CD4-positive, alpha-beta T cell (primary cell): ENCODE measurements around the gene RPS6KA2. TPM values are rescaled to one million over a fixed set of nuclear protein-coding genes. Genes with fewer than 3 reads are reported as not detected.

ENCODE experiments used
- ATAC-seq: fragments of 200-7000 bp; cut with Tn5 transposase; one replicate; pipeline ENCODE4 v1.10.0; 2022; ENCODE audit warnings: mild to moderate bottlenecking; ENCODE audit not compliant: poor library complexity
- CTCF ChIA-PET: fragments of 350-600 bp; sonication (Branson Sonifier 250); formaldehyde crosslinking; loops from one replicate; lab custom pipeline; 2021; ENCODE audit warnings: antibody characterized with exemption, inconsistent platforms; lab: Charles Lee
- POLR2A ChIA-PET: fragments of 350-600 bp; sonication (Branson Sonifier 250); formaldehyde crosslinking; loops from one replicate; lab custom pipeline; 2021; ENCODE audit warnings: antibody characterized with exemption, inconsistent platforms; lab: Charles Lee
- DNase-seq, 14 experiments: peaks; one replicate each; pipeline ENCODE4 v3.0.0-alpha.2; 2013 to 2020; ENCODE audit warnings: mixed read lengths in 2 of 14
- H3K27ac ChIP-seq, 2 donors: one replicate each; pipeline versions ENCODE4 v1.5.1 to v1.7.0; 2013; ENCODE audit warnings: low read length in 2 of 2, low read depth in 1 of 2, mild to moderate bottlenecking in 1 of 2
- H3K27me3 ChIP-seq, 2 experiments: 1 replicate in 1 of 2; 2 replicates in 1 of 2; pipeline versions ENCODE4 v1.6.1 to v1.7.0; 2013; ENCODE audit warnings: low read length in 2 of 2, control low read depth in 1 of 2, mild to moderate bottlenecking in 1 of 2, moderate library complexity in 1 of 2; ENCODE audit not compliant: insufficient read depth in 2 of 2, control insufficient read depth in 1 of 2
- H3K36me3 ChIP-seq: one replicate; pipeline ENCODE4 v1.6.1; 2013; ENCODE audit warnings: low read length, control low read depth; ENCODE audit not compliant: insufficient read depth
- H3K4me1 ChIP-seq: one replicate; pipeline ENCODE4 v1.6.1; 2013; ENCODE audit warnings: low read length, control low read depth; ENCODE audit not compliant: insufficient read depth
- H3K4me3 ChIP-seq: one replicate; pipeline ENCODE4 v1.5.1; 2013; ENCODE audit warnings: mild to moderate bottlenecking, low read length, moderate library complexity
- H3K9me3 ChIP-seq, 2 experiments: 1 replicate in 1 of 2; 2 replicates in 1 of 2; pipeline versions ENCODE4 v1.6.1 to v1.7.0; 2013; ENCODE audit warnings: low read length in 2 of 2, mild to moderate bottlenecking in 2 of 2, control low read depth in 1 of 2, moderate library complexity in 1 of 2; ENCODE audit not compliant: control insufficient read depth in 1 of 2, insufficient read depth in 1 of 2
- H3K27ac Mint-ChIP-seq: one replicate; pipeline ENCODE4 v1.8.0; 2020; ENCODE audit warnings: mixed read lengths
- H3K27me3 Mint-ChIP-seq: one replicate; pipeline ENCODE4 v1.8.0; 2021; ENCODE audit warnings: mixed read lengths
- H3K36me3 Mint-ChIP-seq: one replicate; pipeline ENCODE4 v1.8.0; 2021; ENCODE audit warnings: low read depth, mixed read lengths
- H3K4me1 Mint-ChIP-seq: one replicate; pipeline ENCODE4 v1.8.0; 2021; ENCODE audit warnings: low read depth, mixed read lengths
- H3K4me3 Mint-ChIP-seq: one replicate; pipeline ENCODE4 v1.8.0; 2020; ENCODE audit warnings: mild to moderate bottlenecking, mixed read lengths
- H3K9me3 Mint-ChIP-seq: one replicate; pipeline ENCODE4 v1.8.0; 2020; ENCODE audit warnings: mixed read lengths
- intact Hi-C, 2 experiments: fragments of 100-400 bp; cut with DNase I in 1 of 2; cut with micrococcal nuclease in 1 of 2; formaldehyde crosslinking; loops; one replicate each; pipeline versions ENCODE4 v1.15.1 to v1.9.0; 2023 to 2025; cut with DNase I, micrococcal nuclease
- polyA plus RNA-seq, 2 donors: library from polyadenylated mRNA; unstranded; fragments of 120-200 nt; gene quantifications; one replicate each; pipeline ENCODE4 v1.2.1, GENCODE V29; 2013
- total RNA-seq, 174 experiments: library from RNA in 2 of 174; stranded (reverse) in 2 of 174; gene quantifications; one replicate each; pipeline ENCODE4 v1.2.3 and lab custom pipeline; 2021 to 2026
- TF ChIP-seq, protein P1 (sequence below): fragments of 200-600 bp; IDR thresholded peaks from one replicate; pipeline ENCODE4 v1.8.0; 2022; ENCODE audit warnings: antibody characterized with exemption, mild to moderate bottlenecking

Gene RPS6KA2
- total RNA-seq (1 to 10 TPM; 5.6 to 6.2 TPM), total RNA-seq (lab: John Stamatoyannopoulos, UW) (3.2 to 43.6 (median 13.4) reads per million in 172 experiments)
- 4.2 TPM for polyA plus RNA-seq (2013, experiment 1 of 2)
- 6.5 TPM for polyA plus RNA-seq (2013, experiment 2 of 2)

DNA sequence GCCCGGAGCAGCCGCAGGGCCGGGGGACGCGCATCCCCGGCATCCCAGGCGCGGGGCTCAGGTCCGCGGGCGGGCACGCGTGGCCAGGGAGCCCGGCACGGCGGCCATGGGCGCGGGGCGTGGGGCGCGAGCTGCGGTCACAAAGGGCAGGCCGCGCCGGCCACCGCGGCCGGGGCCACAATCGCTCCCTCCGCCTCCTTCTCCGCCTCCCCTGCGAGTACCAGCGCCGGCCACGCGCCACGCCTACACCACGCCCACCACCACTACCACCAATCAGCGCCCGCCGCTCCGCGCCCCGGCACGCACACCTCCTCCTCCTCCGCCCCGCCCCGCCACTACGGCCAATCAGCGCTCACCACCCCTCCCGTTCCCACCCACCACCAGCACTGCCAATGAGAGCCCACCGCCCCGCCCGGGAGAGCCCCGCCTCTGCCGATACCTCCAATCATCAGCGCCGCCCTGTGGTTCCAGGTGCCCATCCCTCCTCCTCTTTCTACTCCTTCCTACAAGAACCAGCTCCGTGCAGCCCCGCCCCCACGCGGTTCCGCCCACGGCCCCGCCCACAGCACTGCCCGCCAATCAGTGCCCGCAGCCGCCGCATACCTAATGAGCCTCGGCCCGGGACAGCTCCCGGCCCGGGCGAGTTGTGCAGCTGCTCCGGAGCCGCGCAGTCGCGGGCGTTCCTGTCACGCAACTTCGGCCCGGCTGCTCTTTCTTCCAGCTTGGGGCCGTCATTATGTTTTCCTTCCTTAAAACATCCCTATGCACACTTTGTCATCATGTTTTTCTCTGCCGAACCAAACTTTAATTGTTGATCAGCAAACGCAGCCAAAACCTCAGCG is at the start of gene RPS6KA2:
RPS6KA2 (minus strand) TSS at position 219 of the 842 bp plus-strand sequence. CDS start 232 bp downstream, outside the sequence.
- H3K36me3 Mint-ChIP-seq: peaks cover 8% of the 10 kb centered on the region
- DNase-seq (peak; percentile 100), ATAC-seq (peak; percentile 92)
- H3K27me3 Mint-ChIP-seq: peaks cover 29% of the 10 kb centered on the region
- TF ChIP-seq, protein P1, sequence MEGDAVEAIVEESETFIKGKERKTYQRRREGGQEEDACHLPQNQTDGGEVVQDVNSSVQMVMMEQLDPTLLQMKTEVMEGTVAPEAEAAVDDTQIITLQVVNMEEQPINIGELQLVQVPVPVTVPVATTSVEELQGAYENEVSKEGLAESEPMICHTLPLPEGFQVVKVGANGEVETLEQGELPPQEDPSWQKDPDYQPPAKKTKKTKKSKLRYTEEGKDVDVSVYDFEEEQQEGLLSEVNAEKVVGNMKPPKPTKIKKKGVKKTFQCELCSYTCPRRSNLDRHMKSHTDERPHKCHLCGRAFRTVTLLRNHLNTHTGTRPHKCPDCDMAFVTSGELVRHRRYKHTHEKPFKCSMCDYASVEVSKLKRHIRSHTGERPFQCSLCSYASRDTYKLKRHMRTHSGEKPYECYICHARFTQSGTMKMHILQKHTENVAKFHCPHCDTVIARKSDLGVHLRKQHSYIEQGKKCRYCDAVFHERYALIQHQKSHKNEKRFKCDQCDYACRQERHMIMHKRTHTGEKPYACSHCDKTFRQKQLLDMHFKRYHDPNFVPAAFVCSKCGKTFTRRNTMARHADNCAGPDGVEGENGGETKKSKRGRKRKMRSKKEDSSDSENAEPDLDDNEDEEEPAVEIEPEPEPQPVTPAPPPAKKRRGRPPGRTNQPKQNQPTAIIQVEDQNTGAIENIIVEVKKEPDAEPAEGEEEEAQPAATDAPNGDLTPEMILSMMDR: no peak
- H3K9me3 Mint-ChIP-seq: no peaks in the 10 kb centered on the region
- Histone ChIP-seq H3K27ac (peak within 1 kb of the TSS in 1 of 2 donors; percentile 64), H3K4me3 (peak within 1 kb of the TSS; percentile 78), H3K36me3 (no peaks in the 10 kb centered on the region), H3K4me1 (peaks cover 24% of the 10 kb centered on the region), H3K9me3 (no peaks in the 10 kb centered on the region), H3K27me3 (peaks cover 4 to 20% of the 10 kb centered on the region in 2 experiments)
- peak within 1 kb of the TSS; percentile 91 for H3K4me3 Mint-ChIP-seq
- POLR2A ChIA-PET: interaction anchor here (0.8 to 2.5 kb wide), 20 partner anchors 43 to 724 kb away, joined by 3 to 21 read pairs (median 4); partner anchors contain the start of genes CEP43, RNASET2 and SFT2D1
- H3K27ac Mint-ChIP-seq: peak within 1 kb of the TSS; percentile 92
- peaks cover 31% of the 10 kb centered on the region for H3K4me1 Mint-ChIP-seq
- intact Hi-C loops: loop anchor here (1.0 to 10.0 kb wide), 7 partner anchors 140 to 1198 kb away; partner anchors contain the start of genes AFDN (in 1 of the 2), CEP43 (in 1 of the 2), MPC1 (in 1 of the 2) and RNASET2 (in 1 of the 2)
- CTCF ChIA-PET: interaction anchor here (0.9 to 1.2 kb wide), 3 partner anchors 139 to 372 kb away, joined by 3 read pairs; partner anchors contain the start of gene CEP43

DNA sequence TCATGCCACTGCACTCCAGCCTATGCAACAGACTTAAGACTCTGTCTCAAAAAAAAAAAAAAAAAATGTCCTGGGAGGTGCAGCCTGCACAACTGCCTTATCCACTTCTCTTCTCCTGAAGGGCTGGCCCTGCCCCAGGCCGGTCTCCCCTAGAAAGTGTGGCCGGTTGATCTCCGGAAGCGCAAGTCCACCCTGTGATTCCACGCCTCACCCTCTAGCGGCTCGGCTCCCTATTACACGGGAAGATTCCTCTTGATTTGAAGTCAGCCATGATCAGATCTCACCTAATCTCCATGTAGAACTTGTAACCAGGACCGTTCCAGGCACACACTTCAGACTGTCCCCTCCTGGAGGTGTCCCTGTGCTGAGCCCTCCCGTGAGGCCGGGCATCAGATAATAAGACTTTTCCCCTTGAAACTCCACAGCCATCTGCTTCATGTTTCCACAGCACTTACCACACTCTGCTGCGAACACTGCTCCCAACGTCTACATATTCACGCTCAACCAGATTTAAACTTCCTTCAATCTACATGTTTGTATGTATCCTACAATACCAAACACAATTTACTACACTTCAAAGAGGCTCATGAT is 49.3 kb upstream of the RPS6KA2 start:
- H3K4me3 ChIP-seq: no peak overlapping the region
- peaks cover 14% of the 10 kb centered on the region for H3K27me3 Mint-ChIP-seq
- H3K9me3 Mint-ChIP-seq: no peaks in the 10 kb centered on the region
- H3K9me3 ChIP-seq: peaks cover 0 to 8% of the 10 kb centered on the region in 2 experiments
- CTCF ChIA-PET: no interaction called here
- POLR2A ChIA-PET: no interaction called here
- ATAC-seq: no peak
- intact Hi-C loops: no loop called here
- TF ChIP-seq, protein P1: no peak
- peaks cover 8% of the 10 kb centered on the region for H3K4me1 Mint-ChIP-seq
- no peaks in the 10 kb centered on the region for H3K36me3 ChIP-seq
- H3K27me3 ChIP-seq: peaks cover 0 to 8% of the 10 kb centered on the region in 2 experiments
- H3K4me1 ChIP-seq: no peaks in the 10 kb centered on the region
- H3K36me3 Mint-ChIP-seq: no peaks in the 10 kb centered on the region
- no peak overlapping the region for H3K27ac Mint-ChIP-seq
- DNase-seq: no peak
- H3K4me3 Mint-ChIP-seq: no peak overlapping the region
- no peak overlapping the region for H3K27ac ChIP-seq

DNA sequence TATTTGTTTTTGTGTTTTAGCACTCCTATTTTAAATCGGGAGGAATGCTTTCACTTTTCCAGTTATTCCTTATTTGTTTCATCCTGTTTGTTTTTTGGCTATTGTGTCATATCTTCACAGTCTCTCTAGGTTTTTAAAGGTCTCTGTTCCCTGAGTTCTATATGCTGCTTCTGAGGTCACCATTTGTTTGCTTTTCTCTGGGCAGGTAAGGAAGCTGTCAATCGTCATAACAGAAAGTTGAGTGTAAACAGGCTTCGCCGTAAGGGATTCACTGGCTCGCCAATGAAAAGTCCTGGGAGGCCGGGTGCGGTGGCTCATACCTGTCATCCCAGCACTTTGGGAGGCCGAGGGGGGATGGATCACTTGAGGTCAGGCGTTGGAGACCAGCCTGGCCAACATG is 48.7 kb upstream of the RPS6KA2 start:
- TF ChIP-seq, protein P1: no peak
- peaks cover 0 to 8% of the 10 kb centered on the region in 2 experiments for H3K9me3 ChIP-seq
- Mint-ChIP-seq H3K27ac (no peak overlapping the region), H3K9me3 (no peaks in the 10 kb centered on the region), H3K27me3 (peaks cover 14% of the 10 kb centered on the region), H3K4me1 (peaks cover 8% of the 10 kb centered on the region), H3K4me3 (no peak overlapping the region), H3K36me3 (no peaks in the 10 kb centered on the region)
- POLR2A ChIA-PET: no interaction called here
- H3K27ac ChIP-seq: no peak overlapping the region
- CTCF ChIA-PET: no interaction called here
- DNase-seq (no peak), ATAC-seq (no peak)
- no peak overlapping the region for H3K4me3 ChIP-seq
- intact Hi-C loops: no loop called here
- no peaks in the 10 kb centered on the region for H3K4me1 ChIP-seq
- H3K36me3 ChIP-seq: no peaks in the 10 kb centered on the region
- H3K27me3 ChIP-seq: peaks cover 0 to 8% of the 10 kb centered on the region in 2 experiments
